Jurkat, Clone E6-1 (cell line): Measurements from ENCODE around the gene ARL14. TPM values are rescaled to one million over a fixed set of nuclear protein-coding genes. Genes with fewer than 3 reads are reported as not detected.

Experiments
- DNase-seq: peaks from one replicate; pipeline ENCODE4 v3.0.0-alpha.2; 2011; ENCODE audit warnings: low read depth, low spot score
- H3K4me3 ChIP-seq: 2 replicates; pipeline ENCODE4 v1.5.1; 2011; ENCODE audit warnings: mild to moderate bottlenecking, low read length, control low read depth, moderate library complexity
- polyA plus RNA-seq: library from polyadenylated mRNA; unstranded; fragments of >200 nt; gene quantifications from one replicate; pipeline ENCODE4 v1.2.1, GENCODE V29; 2012; ENCODE audit warnings: missing spikeins; ENCODE audit not compliant: insufficient read length, insufficient read depth

ARL14 gene
- not detected for polyA plus RNA-seq

DNA sequence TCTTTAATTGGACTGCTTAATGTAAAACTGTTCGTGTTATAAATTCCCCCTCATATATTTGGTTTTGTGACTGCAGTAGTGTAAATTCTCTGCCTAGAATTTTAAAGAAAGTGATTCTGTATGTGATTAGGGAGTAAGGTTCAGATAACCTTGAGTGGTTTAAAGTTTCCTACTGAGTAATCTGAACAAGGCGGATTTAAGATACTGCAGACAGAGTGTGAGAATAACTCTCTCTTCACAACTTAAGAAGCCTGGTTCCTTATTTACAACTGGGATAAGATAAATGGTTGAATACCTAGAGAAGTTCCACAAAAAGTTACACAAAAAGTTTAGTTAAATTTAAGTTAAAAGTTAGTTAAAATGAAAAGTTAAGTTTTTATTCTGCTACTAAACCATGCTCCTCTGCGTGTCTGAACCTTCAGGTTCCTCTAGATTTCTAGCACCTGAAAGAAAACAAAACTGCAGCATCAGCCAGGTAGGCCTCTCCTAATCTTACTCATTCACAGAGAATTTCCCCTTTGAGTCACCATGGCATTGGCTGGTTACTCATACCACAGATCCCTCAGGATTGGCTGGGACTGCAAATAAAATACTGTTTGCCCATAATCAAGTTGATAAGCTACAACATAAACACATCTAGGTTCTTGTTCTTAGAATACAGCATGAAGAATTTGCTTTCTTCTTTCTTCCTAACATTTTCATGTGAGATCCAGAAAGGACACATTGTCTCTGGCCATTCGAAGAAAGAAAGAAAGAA is at the start of gene ARL14:
Gene ARL14, plus strand, starts transcription at position 614 of the 757 bp plus-strand sequence. CDS start 187 bp downstream, outside the sequence.
- no peak for DNase-seq
- no peak within 1 kb of the TSS for H3K4me3 ChIP-seq

DNA sequence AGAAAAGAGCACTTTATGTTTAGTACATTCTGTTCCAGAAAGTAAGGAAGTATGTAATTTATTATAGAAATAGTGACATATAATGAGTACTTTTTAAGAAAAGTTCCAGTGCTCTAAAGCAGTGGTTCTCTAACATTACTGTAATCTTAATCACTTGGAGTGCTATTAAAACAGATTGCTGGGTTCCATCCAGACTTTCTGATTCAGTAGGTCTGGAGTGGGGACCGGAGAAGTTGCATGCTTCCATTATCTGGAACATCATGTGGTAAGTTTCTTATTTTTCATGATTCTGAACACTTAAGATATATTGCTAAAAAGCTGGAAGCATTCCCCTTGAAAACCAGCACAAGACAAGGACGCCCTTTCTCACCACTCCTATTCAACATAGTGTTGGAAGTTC is 47.5 kb upstream of the ARL14 start:
- no peak overlapping the region for H3K4me3 ChIP-seq
- DNase-seq: no peak

DNA sequence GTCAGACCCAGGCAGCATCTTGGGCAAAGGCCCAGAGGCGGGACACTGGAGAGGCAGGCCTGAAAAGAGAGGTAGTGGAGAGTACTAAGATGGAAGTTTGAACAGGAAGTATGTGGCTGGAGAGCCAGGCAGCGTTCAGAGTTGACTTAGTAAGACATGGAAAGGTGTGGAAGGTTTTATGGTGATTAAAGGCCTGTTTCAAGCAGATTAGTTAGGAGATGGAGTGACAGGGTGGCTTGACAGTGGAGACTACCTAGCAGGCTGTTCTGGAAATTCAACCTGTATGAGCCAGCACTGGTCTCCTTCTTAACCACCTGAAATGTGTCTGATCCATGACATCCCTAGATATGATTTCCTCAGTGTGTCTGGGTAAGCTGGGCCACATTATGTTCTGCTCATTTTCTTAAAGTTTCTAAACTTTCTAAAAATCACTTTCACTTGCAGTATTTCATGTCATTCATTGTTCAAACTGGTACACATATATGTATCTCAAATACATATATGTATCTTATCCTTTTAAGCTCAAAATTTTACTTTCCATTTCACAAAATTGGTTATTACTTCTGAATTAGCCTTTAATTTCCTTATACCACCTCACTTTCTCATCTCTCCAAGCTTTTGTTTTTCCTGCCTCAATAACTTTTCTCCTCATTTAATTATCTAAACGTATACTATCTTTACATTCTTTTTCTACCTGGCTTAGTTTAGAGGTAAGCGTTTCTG is 43.4 kb upstream of the ARL14 start:
- no peak for DNase-seq
- no peak overlapping the region for H3K4me3 ChIP-seq

DNA sequence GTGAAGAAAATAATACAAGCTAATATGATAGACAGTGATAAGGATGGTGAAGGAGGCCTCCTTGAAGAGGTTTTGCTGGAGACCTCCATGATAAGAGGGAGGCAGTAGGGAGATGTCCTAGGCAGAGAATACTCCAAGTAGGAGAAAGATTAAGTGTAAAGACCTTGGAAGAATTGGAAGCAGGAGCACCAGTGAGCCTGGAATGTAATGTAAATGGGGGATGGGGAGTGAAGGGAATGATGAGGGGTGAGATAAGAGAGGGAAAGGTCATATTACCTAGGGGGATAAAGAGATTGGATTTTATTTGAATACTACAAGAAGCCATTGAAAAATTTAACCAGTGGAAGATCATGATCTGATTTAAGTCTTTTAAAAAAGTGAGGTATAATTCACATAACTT is 41.7 kb upstream of the ARL14 start:
- no peak overlapping the region for H3K4me3 ChIP-seq
- no peak for DNase-seq

DNA sequence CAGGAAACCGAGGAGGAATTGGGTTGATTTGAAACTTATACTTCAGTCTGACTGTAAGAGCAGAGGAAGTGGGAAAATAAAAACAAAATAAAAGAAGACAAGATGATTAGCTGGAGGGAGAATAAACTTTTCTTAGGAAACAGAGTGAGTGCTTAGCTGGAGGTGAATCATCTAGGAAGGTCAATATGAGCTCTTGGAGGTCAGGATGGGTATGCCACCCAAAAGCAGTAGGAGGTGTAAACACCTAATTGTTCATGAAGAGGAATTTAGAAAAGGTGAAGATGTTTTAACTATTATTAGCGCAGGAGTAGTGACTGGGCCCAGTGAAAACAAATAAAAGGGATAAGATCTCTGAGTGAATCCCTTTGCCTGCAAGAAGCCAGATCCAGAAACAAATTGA is 39.9 kb upstream of the ARL14 start:
- no peak for DNase-seq

DNA sequence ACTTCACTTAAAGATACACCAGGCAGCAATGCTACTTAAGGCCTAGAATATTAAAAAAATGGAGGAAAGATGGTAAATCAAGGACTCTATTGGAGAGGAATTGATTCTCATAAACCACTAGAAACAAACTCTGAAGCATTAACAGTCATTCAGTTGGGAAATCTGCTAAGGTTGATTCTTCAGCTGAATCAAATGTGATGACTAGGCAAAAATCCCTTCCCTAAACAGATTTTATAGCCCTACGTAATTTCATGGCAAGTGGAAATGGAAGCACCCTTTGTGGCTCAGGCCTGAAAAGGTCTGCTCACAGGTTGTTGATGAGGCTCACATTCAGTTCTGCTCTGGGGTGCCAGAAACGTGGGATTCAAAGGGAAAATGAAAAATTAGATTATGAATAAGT is 38.8 kb upstream of the ARL14 start:
- DNase-seq: no peak
- H3K4me3 ChIP-seq: no peak overlapping the region

More for the DNA sequence above, 39.9 kb upstream of the ARL14 start:
- H3K4me3 ChIP-seq: no peak overlapping the region

DNA sequence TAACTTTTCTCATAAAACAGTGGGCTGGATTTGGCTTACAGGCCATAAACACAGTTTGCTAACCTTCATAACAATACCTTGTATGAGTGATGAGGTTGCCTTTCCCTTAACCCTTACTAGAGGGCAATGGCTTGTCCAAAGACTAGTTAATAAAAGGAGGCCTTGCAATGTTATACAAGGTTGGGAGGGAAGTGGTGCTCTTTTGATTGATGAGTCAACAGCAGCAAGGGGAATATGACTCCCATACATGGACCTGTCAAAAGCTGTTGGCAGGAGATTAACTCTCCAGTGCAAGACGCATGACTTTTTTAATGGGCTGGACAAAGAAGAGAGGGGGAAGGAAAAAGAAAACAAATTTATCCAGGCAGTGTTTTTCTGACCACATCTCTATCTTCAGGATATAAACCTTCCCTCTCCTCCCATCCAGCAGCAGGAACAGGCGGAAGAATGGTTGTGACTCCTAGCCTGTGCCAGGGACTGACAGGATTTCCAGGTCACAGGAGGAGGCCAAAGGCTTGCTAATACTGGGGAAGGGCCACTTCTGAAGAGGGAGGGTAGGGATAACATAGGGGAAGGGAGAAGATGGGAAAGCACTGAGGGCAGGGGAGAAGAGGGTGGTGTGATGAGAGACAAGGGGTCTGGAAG is 35.2 kb upstream of the ARL14 start:
- H3K4me3 ChIP-seq: no peak overlapping the region
- DNase-seq: no peak

DNA sequence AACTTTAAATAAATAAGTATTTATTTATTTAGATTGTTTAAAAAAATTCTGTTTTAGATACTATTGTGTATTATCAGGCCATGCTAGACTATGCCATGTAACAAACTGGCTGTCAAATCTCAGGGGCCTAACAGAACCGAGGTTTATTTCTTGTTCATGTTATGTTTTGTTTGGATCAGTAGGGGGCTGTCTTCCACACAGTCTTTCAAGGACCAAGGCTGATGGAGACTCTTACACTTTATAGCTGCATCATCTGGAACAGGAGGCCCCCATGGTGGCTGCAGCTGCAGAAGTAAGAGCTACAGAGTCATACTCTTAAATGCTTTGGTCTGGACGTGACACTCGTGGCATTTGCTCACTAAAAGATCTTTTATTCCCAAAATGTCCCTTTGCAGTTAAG is 33.0 kb upstream of the ARL14 start:
- DNase-seq: no peak
- no peak overlapping the region for H3K4me3 ChIP-seq

DNA sequence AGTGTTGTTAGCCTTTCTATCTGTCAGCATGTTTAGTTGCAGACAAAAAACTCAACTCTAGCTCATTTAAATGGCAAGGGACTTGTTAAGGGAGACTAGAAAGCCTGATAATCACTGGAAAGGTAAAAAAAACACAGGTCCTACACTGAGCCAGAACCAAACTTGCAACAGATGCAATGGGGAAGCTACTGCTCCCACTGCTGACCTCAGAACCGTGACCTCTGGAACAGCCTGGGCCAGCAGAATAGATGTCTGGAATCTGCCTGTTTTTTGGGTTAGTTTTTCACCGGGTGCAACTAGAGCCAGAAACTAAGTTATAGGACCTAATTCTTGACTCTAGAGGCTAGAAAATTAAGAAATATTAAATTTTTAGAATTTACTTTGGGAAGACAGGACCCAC is 32.5 kb upstream of the ARL14 start:
- no peak for DNase-seq
- no peak overlapping the region for H3K4me3 ChIP-seq

DNA sequence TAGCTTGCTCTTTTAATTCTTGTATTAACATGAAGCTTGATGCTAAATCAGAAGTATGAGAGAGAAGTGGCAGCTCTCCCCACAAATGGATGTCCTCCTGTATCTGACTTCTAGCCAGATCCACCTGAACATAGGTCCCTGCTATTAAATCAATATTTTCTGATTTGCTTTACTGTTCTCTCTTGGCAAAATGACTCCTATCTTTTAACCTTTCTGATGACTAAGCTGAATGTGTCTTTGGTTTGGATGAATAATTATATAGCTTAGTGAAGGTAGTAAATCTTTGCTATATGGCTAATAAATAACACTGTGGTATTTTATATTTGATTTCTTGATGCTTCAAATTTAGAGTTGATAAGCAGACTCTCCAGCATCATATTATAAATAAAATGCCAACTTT is 28.3 kb upstream of the ARL14 start:
- DNase-seq: no peak
- no peak overlapping the region for H3K4me3 ChIP-seq

DNA sequence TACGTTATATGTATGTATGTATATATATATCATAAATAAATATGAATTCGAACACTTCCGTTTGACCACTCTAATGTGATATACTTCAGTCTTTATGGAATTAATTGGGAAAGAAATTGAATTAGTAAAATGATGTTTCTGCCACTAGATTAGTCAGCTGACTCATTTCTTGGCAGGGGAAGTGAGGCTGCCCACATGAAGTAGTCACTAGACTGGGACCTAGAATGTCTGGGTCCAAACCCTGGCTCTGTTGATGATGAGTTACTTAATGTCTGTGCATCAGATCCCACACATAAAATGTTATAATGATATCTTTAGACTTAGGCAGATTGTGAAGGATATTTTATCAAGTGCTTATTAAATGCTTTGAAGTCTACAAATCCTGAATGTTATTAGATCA is 27.4 kb upstream of the ARL14 start:
- no peak overlapping the region for H3K4me3 ChIP-seq
- DNase-seq: no peak

DNA sequence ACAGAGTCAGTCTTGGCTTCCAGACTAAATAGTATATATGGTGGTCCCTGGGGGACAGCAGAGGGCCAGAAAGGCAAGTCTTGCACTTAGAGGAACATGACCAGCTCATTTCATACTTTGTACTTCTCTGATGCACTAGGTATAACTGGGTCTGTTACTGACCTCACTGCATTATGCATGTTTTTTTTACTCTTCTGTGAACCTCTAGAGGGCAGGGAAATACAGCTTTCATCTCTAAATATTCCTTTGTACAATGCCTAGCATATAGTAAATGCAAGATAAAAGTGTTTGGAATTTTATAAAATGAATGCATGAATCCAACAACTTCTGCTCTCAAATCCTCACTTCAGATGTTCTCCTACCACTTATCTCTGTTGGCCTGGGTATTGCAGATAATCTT is 23.4 kb upstream of the ARL14 start:
- no peak overlapping the region for H3K4me3 ChIP-seq
- no peak for DNase-seq

DNA sequence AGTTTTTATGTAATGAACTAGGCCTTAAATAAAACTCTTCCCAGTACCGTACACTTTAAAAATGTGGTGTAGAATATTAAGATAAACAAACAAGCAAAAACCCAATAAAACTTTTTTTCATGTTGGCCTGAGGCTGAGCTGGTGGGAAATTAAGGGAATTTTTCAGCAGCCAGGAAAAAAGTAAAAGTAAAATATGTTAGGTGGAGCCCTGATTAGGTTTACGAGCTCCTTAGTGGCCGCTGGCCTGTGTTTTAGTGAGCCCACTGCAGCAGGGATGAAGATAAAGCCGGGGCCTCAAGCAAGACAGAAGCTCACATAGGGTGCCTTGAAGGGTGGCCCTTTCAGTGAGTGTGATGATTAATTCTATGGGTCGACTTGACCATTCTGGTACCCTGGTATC is 16.1 kb upstream of the ARL14 start:
- DNase-seq: no peak
- no peak overlapping the region for H3K4me3 ChIP-seq

DNA sequence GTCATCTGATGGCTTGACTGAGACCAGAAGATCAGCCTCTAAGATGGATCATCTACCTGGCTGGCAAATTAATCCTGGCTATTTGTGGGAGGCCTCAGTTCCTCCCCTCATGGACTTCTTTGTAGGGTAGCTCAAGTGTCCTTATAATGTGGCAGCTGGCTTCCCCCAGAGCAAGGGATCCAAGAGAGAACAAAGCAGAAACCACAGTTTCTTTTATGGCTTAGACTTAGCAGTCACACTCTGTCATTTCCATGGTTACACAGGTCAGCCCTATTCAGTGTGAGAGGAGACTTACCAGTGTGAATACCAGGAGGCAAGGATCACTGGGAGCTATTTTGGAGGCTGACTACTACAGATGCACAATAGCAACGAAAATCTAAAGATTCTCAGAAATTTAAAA is 15.3 kb upstream of the ARL14 start:
- no peak overlapping the region for H3K4me3 ChIP-seq
- DNase-seq: peak; percentile 44

DNA sequence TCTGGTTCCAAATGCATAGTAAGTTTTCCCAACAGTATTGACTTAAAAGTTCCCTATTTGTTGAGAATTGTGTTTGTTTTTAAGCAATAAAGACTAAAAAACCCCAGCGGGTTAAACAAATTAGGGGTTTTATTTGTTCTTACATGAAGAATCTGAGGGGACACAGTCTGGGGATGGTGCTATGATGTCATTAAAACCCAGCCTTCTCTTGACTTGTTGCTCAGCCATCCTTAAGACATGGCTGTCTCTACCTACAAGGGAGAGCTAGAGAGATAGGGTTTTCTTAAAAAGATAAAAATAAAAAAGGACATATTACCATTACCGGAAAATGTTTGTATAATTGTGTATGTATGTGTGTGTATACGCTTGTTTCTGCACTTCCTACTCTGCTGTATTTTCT is 11.7 kb upstream of the ARL14 start:
- DNase-seq: no peak
- H3K4me3 ChIP-seq: no peak overlapping the region

DNA sequence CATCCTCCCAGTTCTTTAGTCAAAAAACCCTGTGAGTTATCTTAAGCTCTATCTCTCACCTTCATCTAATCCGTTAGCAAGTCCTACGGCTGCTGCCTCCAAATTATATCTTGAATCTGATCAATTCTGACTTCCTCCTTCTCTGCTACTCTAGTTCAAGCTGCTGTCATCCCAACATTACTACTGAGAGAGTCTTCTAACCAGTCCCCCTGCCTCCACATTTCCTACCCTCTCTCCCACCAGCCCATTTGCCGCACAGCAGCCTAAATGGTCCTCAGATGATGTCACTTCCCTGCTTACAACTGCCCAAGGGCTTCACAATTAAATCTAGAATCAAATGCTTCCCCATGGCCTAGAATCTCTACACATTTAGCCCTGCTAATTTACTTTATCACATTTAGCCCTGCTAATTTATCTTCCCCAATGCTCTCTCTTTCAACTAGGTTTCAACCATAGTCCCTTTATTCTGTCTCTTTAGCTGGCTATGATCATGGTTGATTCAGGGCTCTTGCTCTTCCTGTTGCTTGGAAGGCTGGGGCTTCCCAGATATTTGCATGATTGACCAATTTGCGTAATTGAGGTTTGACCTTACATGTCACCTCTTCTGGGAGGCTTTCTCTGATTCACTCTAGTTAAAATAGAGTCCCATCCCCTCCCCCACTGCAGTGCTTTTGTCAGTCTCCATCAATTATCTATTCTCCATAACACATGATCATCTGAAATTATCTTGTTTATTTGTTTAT is 11.0 kb upstream of the ARL14 start:
- peak; percentile 49 for DNase-seq
- no peak overlapping the region for H3K4me3 ChIP-seq

DNA sequence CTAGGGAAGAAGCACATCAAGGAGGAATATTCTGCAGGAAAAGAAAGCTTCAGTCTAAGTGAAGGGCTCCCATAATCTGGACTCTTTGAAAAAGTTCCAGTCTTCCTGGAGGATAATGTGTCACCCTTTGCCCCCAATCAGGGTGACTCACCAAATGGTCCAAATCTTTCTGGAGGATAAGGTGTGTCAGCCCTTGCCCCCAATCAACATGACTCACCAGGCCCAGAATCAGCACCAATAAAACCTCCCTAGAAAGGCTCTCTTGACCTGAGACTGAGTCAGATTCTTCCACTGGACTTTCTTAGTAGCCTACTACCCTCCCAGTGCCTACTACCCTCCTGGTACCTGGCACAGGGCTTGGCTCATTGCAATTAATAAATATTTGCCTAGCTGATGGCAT is 9.5 kb upstream of the ARL14 start:
- H3K4me3 ChIP-seq: no peak overlapping the region
- DNase-seq: no peak

DNA sequence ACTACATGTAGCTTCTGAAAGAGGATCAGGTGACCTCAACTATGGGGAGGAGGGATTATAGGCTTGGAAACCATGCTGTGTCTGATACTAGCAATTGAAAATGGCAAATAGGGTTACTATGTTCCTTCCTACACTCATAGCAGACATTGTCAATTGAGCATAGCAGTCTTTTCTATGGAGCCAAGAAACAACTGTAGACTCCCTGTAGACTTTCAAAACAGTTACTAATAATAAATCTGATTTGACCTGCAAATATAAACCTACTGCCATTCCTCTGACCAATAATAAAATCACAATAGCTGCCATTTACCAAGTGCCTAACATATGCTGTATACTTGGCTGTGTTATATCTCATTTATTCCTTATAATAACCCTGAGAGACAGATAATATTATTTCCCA is 8.5 kb upstream of the ARL14 start:
- no peak overlapping the region for H3K4me3 ChIP-seq
- no peak for DNase-seq

DNA sequence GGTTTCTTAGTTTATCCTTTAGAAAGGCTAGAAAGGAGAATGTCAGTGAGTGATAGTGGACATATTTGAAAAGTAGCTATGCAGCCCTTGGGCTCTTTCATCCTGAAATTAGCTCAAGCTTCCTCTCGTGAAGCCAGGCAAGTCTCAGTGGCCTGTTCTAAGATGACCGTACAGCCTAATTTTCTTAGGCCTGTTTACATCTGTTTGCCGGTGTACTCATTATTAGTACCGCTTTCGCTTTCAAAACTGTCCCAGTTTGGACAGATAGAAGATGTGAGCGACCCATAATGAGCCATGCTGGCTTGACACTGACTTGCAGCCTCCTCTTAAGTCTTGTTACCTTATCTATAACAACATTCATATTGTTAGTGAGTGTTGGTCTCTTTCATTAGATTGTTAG is 5.7 kb upstream of the ARL14 start:
- no peak overlapping the region for H3K4me3 ChIP-seq
- DNase-seq: no peak

DNA sequence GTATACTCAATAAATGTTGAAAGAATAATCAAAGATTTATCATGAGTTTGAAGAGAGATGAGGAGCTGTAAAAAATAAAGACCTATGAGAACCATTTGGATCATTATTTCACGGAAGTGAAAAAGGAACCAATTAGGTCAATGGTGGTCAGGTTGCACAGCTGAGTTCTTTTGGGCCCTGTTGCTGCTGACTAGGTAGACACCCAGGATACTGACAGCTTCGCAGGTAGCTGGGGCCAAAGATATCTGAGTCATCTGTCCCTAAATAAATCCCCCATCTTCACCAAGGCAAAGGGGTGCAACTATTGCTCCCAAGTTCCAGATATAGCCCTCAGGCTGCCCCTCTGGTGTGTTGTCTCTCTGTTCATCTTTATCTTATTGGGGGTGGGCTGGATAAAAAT is 5.0 kb upstream of the ARL14 start:
- no peak overlapping the region for H3K4me3 ChIP-seq
- DNase-seq: no peak
